NCI-H1092 (cell line): ENCODE data around the gene MARCHF3.
"Not testable (repeated sequence)": the region's sequence is repeated elsewhere in the genome, so short reads cannot be mapped to it uniquely, and the experiment has no call there.

Source experiments
- DNase-seq: peaks from one replicate; lab custom pipeline; 2025; lab: John Stamatoyannopoulos, UW

MARCHF3 gene

DNA sequence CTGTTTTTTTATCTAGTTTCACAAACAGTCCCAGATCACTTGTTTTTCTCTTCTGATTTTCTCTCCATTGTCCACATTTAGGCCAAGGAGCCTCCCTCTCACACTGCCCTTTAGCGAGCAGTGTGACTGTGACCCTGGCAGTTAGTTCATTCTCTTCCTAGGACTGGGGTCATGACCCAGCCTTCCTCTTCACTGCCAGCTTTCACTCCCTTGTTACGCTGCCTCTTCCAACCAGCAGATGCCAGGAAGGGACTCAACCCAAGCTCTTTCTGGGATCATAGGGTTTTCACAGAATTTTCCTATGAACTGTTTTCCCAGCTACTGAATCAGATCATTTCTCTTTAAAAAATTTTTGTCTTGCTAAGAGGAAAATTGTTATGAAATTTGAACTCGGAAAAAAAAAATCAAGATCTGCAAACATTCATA is 182.5 kb downstream of the MARCHF3 start:
- no peak for DNase-seq

- no peak for DNase-seq
Measured at GRCh38 chr5:126847456-126847820, 182.9 kb downstream of the MARCHF3 start.

- no peak for DNase-seq
Measured at GRCh38 chr5:126846744-126847455, 183.5 kb downstream of the MARCHF3 start.

GRCh38 chr5:126846344-126846743 is 184.0 kb downstream of the MARCHF3 start:
- no peak for DNase-seq

DNA sequence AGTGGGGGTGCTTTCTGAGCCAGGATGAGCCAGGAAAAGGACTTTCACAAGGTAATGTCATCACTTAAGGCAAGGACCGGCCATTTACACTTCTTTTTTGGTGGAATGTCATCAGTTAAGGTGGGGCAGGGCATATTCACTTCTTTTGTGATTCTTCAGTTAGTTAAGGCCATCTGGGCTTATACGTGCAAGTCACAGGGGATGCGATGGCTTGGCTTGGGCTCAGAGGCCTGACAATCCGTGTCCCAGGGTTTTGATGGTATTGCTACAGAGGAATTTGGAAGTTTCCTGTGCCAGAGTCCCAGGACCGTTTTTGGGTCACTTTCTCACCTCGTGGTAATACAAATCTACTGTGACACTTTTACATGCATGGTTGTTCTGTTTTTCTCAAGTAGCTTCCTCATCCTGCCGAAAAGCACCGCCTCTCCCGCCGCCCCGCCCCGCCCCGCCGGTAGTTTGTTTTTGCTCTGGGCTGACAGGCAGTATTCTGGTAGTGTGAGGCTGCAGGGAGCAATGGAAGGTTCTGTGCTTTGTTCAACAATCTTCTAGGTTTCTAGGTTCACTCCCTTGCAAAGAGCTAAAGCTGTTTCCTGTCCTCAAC is 184.8 kb downstream of the MARCHF3 start:
- not testable (repeated sequence) for DNase-seq

DNA sequence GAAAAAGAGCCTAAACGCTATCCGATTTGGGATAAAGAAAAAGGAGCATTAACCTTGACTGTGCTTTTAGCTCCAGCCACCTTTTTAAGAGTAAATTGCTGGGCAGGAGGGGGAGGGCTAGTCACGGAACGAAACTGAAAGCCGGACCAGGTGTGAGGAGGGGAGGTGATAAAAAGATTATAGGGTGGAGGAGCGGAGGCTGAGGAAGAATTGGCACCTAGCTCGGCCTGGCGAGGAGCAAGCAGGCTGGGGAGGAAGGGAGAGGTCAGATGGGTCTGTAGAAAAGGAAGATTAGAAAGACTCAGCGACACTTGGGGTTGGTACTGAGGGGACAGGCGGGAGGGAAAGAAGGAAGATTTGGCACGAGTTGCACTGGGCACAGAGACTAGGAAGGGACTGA is 187.0 kb downstream of the MARCHF3 start:
- DNase-seq, result not testable (repeated sequence)

- DNase-seq, result not testable (repeated sequence)
Measured at GRCh38 chr5:126839407-126839806, 191.0 kb downstream of the MARCHF3 start.

GRCh38 chr5:126837906-126838539 is 192.3 kb downstream of the MARCHF3 start:
- DNase-seq, result no peak

DNA sequence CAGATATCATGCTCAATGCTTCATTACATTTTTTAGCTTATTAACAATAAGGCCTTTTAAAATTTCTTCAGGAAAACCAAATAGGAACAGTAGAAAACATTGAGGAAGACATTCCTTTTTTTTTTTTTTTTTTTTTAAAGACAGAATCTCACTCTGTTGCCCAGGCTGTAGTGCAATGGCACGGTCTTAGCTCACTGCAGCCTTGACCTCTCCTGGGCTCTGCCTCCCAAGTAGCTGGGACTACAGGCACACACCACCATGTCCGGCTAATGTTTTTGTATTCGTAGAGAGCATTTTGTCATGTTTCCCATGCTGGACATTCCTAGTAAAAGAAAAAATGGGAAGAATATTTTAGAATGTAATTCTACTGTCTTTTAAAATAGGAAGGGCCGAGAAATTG is 193.1 kb downstream of the MARCHF3 start:
- DNase-seq, result no peak

GRCh38 chr5:126836778-126837177 is 193.6 kb downstream of the MARCHF3 start:
- DNase-seq, result no peak

DNA sequence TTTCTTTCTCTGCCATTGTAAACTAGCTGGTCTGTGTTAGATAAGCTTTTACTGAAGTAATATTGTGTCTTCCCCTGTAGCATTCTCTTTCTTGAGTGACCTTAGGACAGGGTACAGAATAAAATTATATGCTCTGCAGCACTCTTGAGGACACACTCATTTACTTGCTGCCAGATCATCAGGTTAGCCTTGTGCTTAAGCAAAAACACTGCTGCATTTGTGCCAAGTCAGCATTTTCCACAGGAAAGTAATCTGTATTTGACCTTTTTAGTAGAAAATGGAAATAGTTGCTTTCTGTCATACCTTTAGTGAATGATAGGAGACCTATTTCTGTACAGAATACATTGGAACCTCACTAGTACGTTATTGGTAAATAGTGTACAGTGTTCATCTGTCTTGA is 199.2 kb downstream of the MARCHF3 start:
- DNase-seq, result no peak

- no peak for DNase-seq
Measured at GRCh38 chr5:126830061-126830460, 200.3 kb downstream of the MARCHF3 start.

DNA sequence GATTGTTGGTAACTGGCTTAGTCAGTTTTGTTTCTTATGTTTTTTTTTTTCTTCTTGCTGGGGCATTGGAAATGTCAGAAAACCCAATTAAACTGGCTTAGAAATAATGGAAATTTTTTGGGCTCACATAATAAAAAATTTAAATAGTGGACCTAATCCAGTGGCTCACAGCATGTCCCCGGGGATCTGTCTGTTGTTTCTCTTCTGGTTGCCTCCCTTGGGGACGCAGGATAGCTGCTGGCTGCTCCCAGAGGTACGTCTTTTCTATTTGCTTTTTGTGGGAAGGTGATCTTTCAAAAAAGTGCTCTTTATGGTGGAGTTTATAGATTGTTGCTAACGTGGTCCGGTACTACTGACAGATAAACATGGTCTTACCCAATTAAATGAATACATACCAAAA is 201.3 kb downstream of the MARCHF3 start:
- no peak for DNase-seq

DNA sequence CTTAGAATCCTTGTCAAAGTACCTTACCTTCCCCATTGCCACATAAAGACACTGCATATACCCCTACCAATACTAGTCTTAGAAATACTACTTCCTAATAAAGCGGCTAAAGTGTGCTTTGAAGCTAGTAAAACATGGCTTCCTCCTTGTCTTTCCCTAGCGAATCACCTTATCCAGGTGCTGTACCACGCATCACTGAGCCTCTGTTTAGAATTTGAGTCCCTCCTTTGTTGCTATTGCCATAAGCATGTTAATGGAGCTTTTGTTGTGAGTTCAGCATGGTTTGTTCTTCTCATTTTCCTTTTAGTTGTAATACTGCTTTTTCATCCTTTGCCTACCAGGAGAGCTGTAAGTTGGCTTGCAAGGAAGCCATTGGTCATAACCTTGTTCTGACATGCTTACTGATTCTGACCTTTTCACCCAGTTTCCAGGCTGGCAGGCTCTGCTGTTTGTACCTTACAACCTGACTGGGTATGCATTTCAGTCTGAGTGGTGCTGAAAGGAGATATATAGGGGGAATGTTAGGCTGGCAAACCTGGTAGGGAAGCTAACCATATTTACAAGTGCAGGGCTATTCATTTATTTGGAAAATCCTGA is 203.6 kb downstream of the MARCHF3 start:
- no peak for DNase-seq

GRCh38 chr5:126819253-126819652 is 211.1 kb downstream of the MARCHF3 start:
- no peak for DNase-seq

GRCh38 chr5:126818736-126819135 is 211.6 kb downstream of the MARCHF3 start:
- no peak for DNase-seq
